GDM1 (cell line): ENCODE data around the gene IL6ST.
A peak's percentile ranks its signal among the peaks of the same experiment; 100 is the strongest.
"Not testable (repeated sequence)": the region's sequence is repeated elsewhere in the genome, so short reads cannot be mapped to it uniquely, and the experiment has no call there.

Experiments
- DNase-seq: peaks from one replicate; lab custom pipeline; 2025; lab: John Stamatoyannopoulos, UW

The IL6ST gene

GRCh38 chr5:55965525-55965924, 29.2 kb downstream of the IL6ST start:
- no peak for DNase-seq

GRCh38 chr5:55960779-55961178, 34.0 kb downstream of the IL6ST start:
- no peak for DNase-seq

GRCh38 chr5:55959208-55959607, 35.6 kb downstream of the IL6ST start:
- no peak for DNase-seq

- not testable (repeated sequence) for DNase-seq
These were observed 53.6 kb downstream of the IL6ST start for GRCh38 chr5:55941154-55941553.

GRCh38 chr5:55937598-55937997, 57.2 kb downstream of the IL6ST start:
- DNase-seq: not testable (repeated sequence)

GRCh38 chr5:55936100-55936693, 58.6 kb downstream of the IL6ST start:
- DNase-seq: peak; percentile 57

- DNase-seq: no peak
These were observed 59.4 kb downstream of the IL6ST start for GRCh38 chr5:55935371-55935770.

GRCh38 chr5:55934720-55935119, 60.0 kb downstream of the IL6ST start:
- no peak for DNase-seq

GRCh38 chr5:55934115-55934613, 60.6 kb downstream of the IL6ST start:
- no peak for DNase-seq

- DNase-seq: no peak
These were observed 61.2 kb downstream of the IL6ST start for GRCh38 chr5:55933377-55934114.

- DNase-seq: no peak
These were observed 62.1 kb downstream of the IL6ST start for GRCh38 chr5:55932700-55933099.

GRCh38 chr5:55929020-55929799, 65.6 kb downstream of the IL6ST start:
- no peak for DNase-seq

GRCh38 chr5:55927861-55928655, 66.7 kb downstream of the IL6ST start:
- no peak for DNase-seq

- no peak for DNase-seq
These were observed 68.3 kb downstream of the IL6ST start for GRCh38 chr5:55926476-55926875.

- DNase-seq: no peak
These were observed 69.1 kb downstream of the IL6ST start for GRCh38 chr5:55925712-55926111.

- no peak for DNase-seq
These were observed 69.6 kb downstream of the IL6ST start for GRCh38 chr5:55925181-55925580.

GRCh38 chr5:55924744-55925143, 70.0 kb downstream of the IL6ST start:
- DNase-seq: no peak

GRCh38 chr5:55923865-55924500, 70.8 kb downstream of the IL6ST start:
- no peak for DNase-seq

- DNase-seq: no peak
These were observed 71.5 kb downstream of the IL6ST start for GRCh38 chr5:55923177-55923771.

- DNase-seq: no peak
These were observed 73.1 kb downstream of the IL6ST start for GRCh38 chr5:55921617-55922016.

GRCh38 chr5:55920784-55921183, 74.0 kb downstream of the IL6ST start:
- DNase-seq: no peak
